HCT116 (cell line): ENCODE results near the gene TEX2. TPM values are rescaled to one million over a fixed set of nuclear protein-coding genes. Genes with fewer than 3 reads are reported as not detected.

Source experiments
- ATAC-seq: fragments of 200-7000 bp; cut with Tn5 transposase; 2 replicates; pipeline ENCODE4 v1.9.1; 2020; ENCODE audit warnings: mild to moderate bottlenecking, moderate library complexity
- BruUV-seq: library from RNA; stranded (reverse); fragments of 400-500 nt; replicated peaks from 2 replicates; lab custom pipeline; 2021; lab: Mats Ljungman, UMichigan
- CTCF ChIA-PET: fragments of 300-600 bp; sonication (Branson Sonifier 250); formaldehyde crosslinking; loops from one replicate; lab custom pipeline; 2021; ENCODE audit warnings: antibody characterized with exemption; lab: Charles Lee
- POLR2A ChIA-PET: fragments of 300-600, 350-600 bp; sonication (Branson Sonifier 250); formaldehyde crosslinking; loops from one replicate; lab custom pipeline; 2021; ENCODE audit warnings: antibody characterized with exemption; lab: Charles Lee
- RAD21 ChIA-PET, 2 experiments: fragments of 300-600 bp; sonication (Branson Sonifier 250); formaldehyde crosslinking; loops; one replicate each; lab custom pipeline; 2023; ENCODE audit warnings: low total read pairs in 2 of 2; ENCODE audit not compliant: uncharacterized antibody in 2 of 2, unreplicated experiment in 2 of 2, low non-redundant PET in 1 of 2; lab: Charles Lee
- DNase-seq: peaks from one replicate; pipeline ENCODE4 v3.0.0-alpha.2; 2010; ENCODE audit warnings: low read depth, low spot score
- H2AFZ ChIP-seq: fragments of 200-600 bp; shearing (Covaris generic), sonication (generic); 2 replicates; pipeline ENCODE4 v1.6.1; 2017; ENCODE audit warnings: low read depth, mixed run types, mixed read lengths, antibody characterized with exemption, low read length; ENCODE audit not compliant: poor library complexity, severe bottlenecking
- H3K27ac ChIP-seq: 2 replicates; pipeline ENCODE4 v1.5.1; 2012; ENCODE audit warnings: low read depth, low read length
- H3K27me3 ChIP-seq: fragments of 200-600 bp; sonication (generic); 2 replicates; pipeline ENCODE4 v1.6.1; 2016; ENCODE audit warnings: mixed run types, low read length, mixed read lengths; ENCODE audit not compliant: insufficient read depth
- H3K36me3 ChIP-seq, 2 experiments: fragments of 200-500 bp in 1 of 2; fragments of 200-600 bp in 1 of 2; sonication (Bioruptor generic) in 1 of 2; sonication (generic) in 1 of 2; 2 replicates each; pipeline versions ENCODE4 v1.5.1 to v1.6.1; 2014 to 2016; ENCODE audit warnings: low read length in 2 of 2, inconsistent platforms in 1 of 2, mixed read lengths in 1 of 2, mixed run types in 1 of 2; ENCODE audit not compliant: insufficient read depth in 2 of 2, control insufficient read depth in 1 of 2
- H3K4me1 ChIP-seq, 2 experiments: fragments of 200-600 bp in 1 of 2; sonication (generic) in 1 of 2; 2 replicates each; pipeline versions ENCODE4 v1.5.1 to v1.6.1; 2012 to 2017; ENCODE audit warnings: low read length in 2 of 2, inconsistent platforms in 1 of 2, mild to moderate bottlenecking in 1 of 2, mixed read lengths in 1 of 2, mixed run types in 1 of 2, moderate library complexity in 1 of 2; ENCODE audit not compliant: insufficient read depth in 2 of 2, control insufficient read depth in 1 of 2
- H3K4me2 ChIP-seq: fragments of 200-600 bp; sonication (generic); 2 replicates; pipeline ENCODE4 v1.6.1; 2017; ENCODE audit warnings: mixed run types, low read length, mixed read lengths
- H3K4me3 ChIP-seq, 2 experiments: fragments of 200-600 bp in 1 of 2; sonication (generic) in 1 of 2; replicated peaks in 1 of 2; 2 replicates each; pipeline ENCODE4 v1.5.1; 2011 to 2016; ENCODE audit warnings: low read length in 2 of 2, control low read depth in 1 of 2, low read depth in 1 of 2, mild to moderate bottlenecking in 1 of 2, mixed read lengths in 1 of 2, mixed run types in 1 of 2
- H3K79me2 ChIP-seq: fragments of 200-600 bp; sonication (generic); 2 replicates; pipeline ENCODE4 v1.6.1; 2017; ENCODE audit warnings: mild to moderate bottlenecking, mixed run types, low read length, moderate library complexity, mixed read lengths; ENCODE audit not compliant: insufficient read depth
- H3K9ac ChIP-seq: fragments of 200-600 bp; sonication (generic); 2 replicates; pipeline ENCODE4 v1.6.1; 2016; ENCODE audit warnings: low read length, mixed read lengths
- H3K9me2 ChIP-seq: fragments of 200-600 bp; sonication (generic), shearing (Covaris generic); 2 replicates; pipeline ENCODE4 v1.6.1; 2017; ENCODE audit warnings: mixed run types, mild to moderate bottlenecking, moderate library complexity; ENCODE audit not compliant: insufficient read depth
- H3K9me3 ChIP-seq, 2 experiments: fragments of 200-500 bp in 1 of 2; fragments of 200-600 bp in 1 of 2; sonication (Bioruptor generic) in 1 of 2; sonication (generic) in 1 of 2; 2 replicates each; pipeline ENCODE4 v1.6.1; 2014 to 2017; ENCODE audit warnings: low read length in 2 of 2, mixed read lengths in 2 of 2, inconsistent platforms in 1 of 2, low read depth in 1 of 2, mild to moderate bottlenecking in 1 of 2, mixed run types in 1 of 2, moderate library complexity in 1 of 2; ENCODE audit not compliant: control insufficient read depth in 1 of 2, insufficient read depth in 1 of 2
- H4K20me1 ChIP-seq: fragments of 200-600 bp; sonication (generic), shearing (Covaris generic); 2 replicates; pipeline ENCODE4 v1.6.1; 2017; ENCODE audit warnings: mixed run types, mild to moderate bottlenecking, moderate library complexity; ENCODE audit not compliant: insufficient read depth
- CBX3 ChIP-seq: IDR thresholded peaks from 2 replicates; pipeline ENCODE4 v1.6.1; 2012; ENCODE audit warnings: low read depth
- CEBPB ChIP-seq: IDR thresholded peaks from 2 replicates; pipeline ENCODE4 v1.6.1; 2012; ENCODE audit warnings: low read depth
- ELF1 ChIP-seq: IDR thresholded peaks from 2 replicates; pipeline ENCODE4 v1.6.1; 2012; ENCODE audit warnings: low read depth, borderline replicate concordance
- EZH2 ChIP-seq: fragments of 200-600 bp; sonication (generic); IDR thresholded peaks from 2 replicates; pipeline ENCODE4 v1.6.1; 2017; ENCODE audit warnings: antibody characterized with exemption, mixed run types
- JUND ChIP-seq: IDR thresholded peaks from 2 replicates; pipeline ENCODE4 v1.6.1; 2012
- POLR2A ChIP-seq: IDR thresholded peaks from 2 replicates; pipeline ENCODE4 v1.7.0; 2011; ENCODE audit warnings: borderline replicate concordance; ENCODE audit not compliant: insufficient read depth, insufficient read length; ENCODE audit errors: extremely low read depth
- POLR2AphosphoS5 ChIP-seq: IDR thresholded peaks from 2 replicates; pipeline ENCODE4 v1.6.1; 2011; ENCODE audit warnings: mild to moderate bottlenecking, low read depth, low read length, moderate library complexity
- RAD21 ChIP-seq: IDR thresholded peaks from 2 replicates; pipeline ENCODE4 v1.6.1; 2012; ENCODE audit warnings: low read depth, mild to moderate bottlenecking
- REST ChIP-seq: IDR thresholded peaks from 2 replicates; pipeline ENCODE4 v1.6.1; 2012; ENCODE audit warnings: low read depth
- SIN3A ChIP-seq: IDR thresholded peaks from 2 replicates; pipeline ENCODE4 v1.6.1; 2012; ENCODE audit warnings: low read depth
- SRF ChIP-seq: IDR thresholded peaks from 2 replicates; pipeline ENCODE4 v1.6.1; 2012; ENCODE audit warnings: low read depth
- YY1 ChIP-seq: IDR thresholded peaks from 2 replicates; pipeline ENCODE4 v1.6.1; 2011; ENCODE audit warnings: low read length, low read depth, moderate library complexity, mild to moderate bottlenecking; ENCODE audit not compliant: insufficient replicate concordance; ENCODE audit errors: extremely low read depth
- ZFX ChIP-seq: fragments of 450-650 bp; IDR thresholded peaks from 2 replicates; pipeline ENCODE4 v1.6.1; 2017
- ZNF274 ChIP-seq: fragments of 200-500 bp; sonication (Bioruptor generic); IDR thresholded peaks from 2 replicates; pipeline ENCODE4 v1.6.1; 2014; ENCODE audit warnings: mild to moderate bottlenecking, low read depth, low read length, inconsistent platforms
- intact Hi-C: fragments of 100-400 bp; cut with micrococcal nuclease; formaldehyde crosslinking; loops from 2 replicates; pipeline ENCODE4 v1.10.0; 2022
- total RNA-seq: library from RNA; stranded (reverse); gene quantifications from one replicate; pipeline ENCODE4 v1.2.1, GENCODE V29; 2021; ENCODE audit not compliant: unreplicated experiment
- TF ChIP-seq, protein P1 (sequence below): IDR thresholded peaks from 2 replicates; pipeline ENCODE4 v1.6.1; 2012
- TF ChIP-seq, protein P2 (sequence below): IDR thresholded peaks from 2 replicates; pipeline ENCODE4 v1.6.1; 2012

Gene TEX2
- total RNA-seq, 1 experiment from 2014 or later, result 24.6 TPM

- BruUV-seq, result no TSS peak
- Histone ChIP-seq H3K4me1 (no peaks in the 10 kb centered on the region; a peak in 1 of 4 replicates), H3K4me3 (no peak overlapping the region), H3K36me3 (no peaks in the 10 kb centered on the region), H3K9me3 (no peaks in the 10 kb centered on the region), H3K79me2 (peaks cover 16% of the 10 kb centered on the region), H3K9me2 (no peaks in the 10 kb centered on the region), H3K27me3 (no peaks in the 10 kb centered on the region), H4K20me1 (no peaks in the 10 kb centered on the region), H2AFZ (no peak overlapping the region), H3K27ac (no peak overlapping the region), H3K4me2 (no peak overlapping the region), H3K9ac (no peak overlapping the region)
- no peak for ATAC-seq
- no peak for DNase-seq
- no peak for TF ChIP-seq EZH2
- TF ChIP-seq RAD21, result no peak
- no peak for TF ChIP-seq ELF1
- no peak for TF ChIP-seq SRF
- TF ChIP-seq, protein P1, sequence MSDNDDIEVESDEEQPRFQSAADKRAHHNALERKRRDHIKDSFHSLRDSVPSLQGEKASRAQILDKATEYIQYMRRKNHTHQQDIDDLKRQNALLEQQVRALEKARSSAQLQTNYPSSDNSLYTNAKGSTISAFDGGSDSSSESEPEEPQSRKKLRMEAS, result no peak
- no peak for TF ChIP-seq POLR2A
- no peak for TF ChIP-seq SIN3A
- POLR2A ChIA-PET, result no interaction called here
- RAD21 ChIA-PET, result no interaction called here
- intact Hi-C loops, result no loop called here
- CTCF ChIA-PET, result no interaction called here
Measured at GRCh38 chr17:64226132-64226531, 36.9 kb downstream of the TEX2 start.

DNA sequence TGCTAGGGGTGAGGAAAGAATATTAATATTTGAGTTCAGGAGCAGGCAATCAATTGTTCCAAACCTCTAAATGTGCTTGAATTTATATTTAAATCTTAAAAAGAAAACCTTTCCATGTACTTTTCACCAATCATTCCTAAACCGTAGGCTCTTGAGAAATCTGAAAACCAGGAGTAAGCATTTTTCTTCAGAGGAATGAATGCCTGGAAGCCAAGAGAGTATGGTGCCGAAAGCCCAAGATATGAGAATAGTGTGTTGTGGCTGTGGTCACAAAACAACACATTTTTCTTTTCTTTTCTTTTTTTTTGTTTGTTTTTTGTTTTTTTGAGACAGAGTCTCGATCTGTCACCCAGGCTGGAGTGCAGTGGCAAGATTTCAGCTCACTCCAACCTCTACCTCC lies 37.6 kb downstream of the TEX2 start:
- H4K20me1 ChIP-seq, result no peaks in the 10 kb centered on the region
- no peaks in the 10 kb centered on the region for H3K4me1 ChIP-seq
- RAD21 ChIA-PET, result no interaction called here
- no peak overlapping the region for H3K4me3 ChIP-seq
- H3K36me3 ChIP-seq, result no peaks in the 10 kb centered on the region
- TF ChIP-seq CEBPB (no peak), YY1 (no peak), POLR2A (no peak), RAD21 (no peak), EZH2 (no peak), ZFX (no peak), ZNF274 (no peak), JUND (no peak), POLR2AphosphoS5 (no peak), REST (no peak), CBX3 (no peak)
- TF ChIP-seq, protein P2, sequence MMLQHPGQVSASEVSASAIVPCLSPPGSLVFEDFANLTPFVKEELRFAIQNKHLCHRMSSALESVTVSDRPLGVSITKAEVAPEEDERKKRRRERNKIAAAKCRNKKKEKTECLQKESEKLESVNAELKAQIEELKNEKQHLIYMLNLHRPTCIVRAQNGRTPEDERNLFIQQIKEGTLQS, result no peak
- TF ChIP-seq, protein P1, result no peak
- POLR2A ChIA-PET, result interaction anchor here (0.6 kb wide), 1 partner anchor 547 kb away, joined by 5 read pairs; no protein-coding TSS in a partner anchor
- BruUV-seq, result no TSS peak
- no peak for ATAC-seq
- intact Hi-C loops, result no loop called here
- CTCF ChIA-PET, result no interaction called here
- H3K9me3 ChIP-seq, result no peaks in the 10 kb centered on the region
- H2AFZ ChIP-seq, result no peak overlapping the region
- H3K9ac ChIP-seq, result no peak overlapping the region
- peaks cover 9% of the 10 kb centered on the region for H3K79me2 ChIP-seq
- no peaks in the 10 kb centered on the region for H3K27me3 ChIP-seq
- DNase-seq, result no peak
- no peaks in the 10 kb centered on the region for H3K9me2 ChIP-seq
- no peak overlapping the region for H3K4me2 ChIP-seq
- H3K27ac ChIP-seq, result no peak overlapping the region
